NCI-H510A treated with DMSO at 0.1 percent for 48 hours (cell line): ENCODE results near the gene PHC2.

Source experiments
- DNase-seq: peaks from one replicate; lab custom pipeline; 2025; lab: John Stamatoyannopoulos, UW

PHC2 gene

GRCh38 chr1:33349081-33349759, 81.7 kb downstream of the PHC2 start:
- DNase-seq: no peak

- no peak for DNase-seq
Observed at GRCh38 chr1:33348676-33349080, 82.2 kb downstream of the PHC2 start.

- no peak for DNase-seq
Observed at GRCh38 chr1:33348194-33348593, 82.7 kb downstream of the PHC2 start.

GRCh38 chr1:33347650-33347992, 83.3 kb downstream of the PHC2 start:
- DNase-seq: no peak

- no peak for DNase-seq
Observed at GRCh38 chr1:33346927-33347649, 83.8 kb downstream of the PHC2 start.

GRCh38 chr1:33346533-33346926, 84.4 kb downstream of the PHC2 start:
- no peak for DNase-seq

GRCh38 chr1:33344896-33345560, 85.9 kb downstream of the PHC2 start:
- no peak for DNase-seq

- DNase-seq: no peak
Observed at GRCh38 chr1:33343539-33343938, 87.4 kb downstream of the PHC2 start.

- peak; percentile 99 for DNase-seq
Observed at GRCh38 chr1:33342041-33342723, 88.7 kb downstream of the PHC2 start.

- no peak for DNase-seq
Observed at GRCh38 chr1:33341190-33341589, 89.7 kb downstream of the PHC2 start.

- no peak for DNase-seq
Observed at GRCh38 chr1:33339413-33339812, 91.5 kb downstream of the PHC2 start.

GRCh38 chr1:33338440-33339211, 92.3 kb downstream of the PHC2 start:
- no peak for DNase-seq

- no peak for DNase-seq
Observed at GRCh38 chr1:33338048-33338439, 92.9 kb downstream of the PHC2 start.

GRCh38 chr1:33337441-33337840, 93.5 kb downstream of the PHC2 start:
- DNase-seq: no peak

- peak; percentile 58 for DNase-seq
Observed at GRCh38 chr1:33336580-33336979, 94.3 kb downstream of the PHC2 start.

- no peak for DNase-seq
Observed at GRCh38 chr1:33335020-33335419, 95.9 kb downstream of the PHC2 start.

GRCh38 chr1:33334081-33334552, 96.8 kb downstream of the PHC2 start:
- no peak for DNase-seq

GRCh38 chr1:33332881-33333280, 98.0 kb downstream of the PHC2 start:
- no peak for DNase-seq

GRCh38 chr1:33332357-33332789, 98.5 kb downstream of the PHC2 start:
- no peak for DNase-seq

- no peak for DNase-seq
Observed at GRCh38 chr1:33331444-33332356, 99.2 kb downstream of the PHC2 start.

GRCh38 chr1:33330906-33331305, 100.0 kb downstream of the PHC2 start:
- no peak for DNase-seq
